Neural cell (in vitro differentiated cells): Measurements from ENCODE around the gene FSIP1. TPM values are rescaled to one million over a fixed set of nuclear protein-coding genes. Genes with fewer than 3 reads are reported as not detected.

Experiments
- H2AFZ ChIP-seq: fragments of 200-600, 300-800 bp; sonication (generic), shearing (Covaris generic); 2 replicates; pipeline ENCODE4 v1.6.0; 2014; ENCODE audit warnings: low read depth, mild to moderate bottlenecking, antibody characterized with exemption, low read length, moderate library complexity
- H3F3A ChIP-seq: fragments of 200-600 bp; shearing (Covaris generic); 2 replicates; pipeline ENCODE4 v1.6.1; 2016; ENCODE audit warnings: mild to moderate bottlenecking, moderate library complexity, mixed read lengths, antibody characterized with exemption, low read length; ENCODE audit not compliant: insufficient read depth, poor library complexity, severe bottlenecking
- H3K27ac ChIP-seq: fragments of 200-600, 300-800 bp; sonication (generic), shearing (Covaris generic); 2 replicates; pipeline ENCODE4 v1.5.1; 2014; ENCODE audit warnings: mild to moderate bottlenecking, low read length, moderate library complexity
- H3K27me3 ChIP-seq: fragments of 300-800, 200-600 bp; sonication (generic), shearing (Covaris generic); 2 replicates; pipeline ENCODE4 v1.6.0; 2014; ENCODE audit warnings: mild to moderate bottlenecking, low read depth, low read length, moderate library complexity; ENCODE audit not compliant: insufficient read depth
- H3K36me3 ChIP-seq: fragments of 300-800, 200-600 bp; sonication (generic), shearing (Covaris generic); 2 replicates; pipeline ENCODE4 v1.5.1; 2014; ENCODE audit warnings: mild to moderate bottlenecking, antibody characterized with exemption, low read length, moderate library complexity; ENCODE audit not compliant: insufficient read depth
- H3K4me2 ChIP-seq: fragments of 300-800, 200-600 bp; sonication (generic), shearing (Covaris generic); 2 replicates; pipeline ENCODE4 v1.6.0; 2014; ENCODE audit warnings: mild to moderate bottlenecking, low read length
- H3K4me3 ChIP-seq: fragments of 300-800, 200-600 bp; sonication (generic), shearing (Covaris generic); 2 replicates; pipeline ENCODE4 v1.5.1; 2014; ENCODE audit warnings: mild to moderate bottlenecking, low read length, moderate library complexity
- H3K79me2 ChIP-seq: fragments of 200-600 bp; shearing (Covaris generic); replicated peaks from 2 replicates; pipeline ENCODE4 v1.6.0; 2014; ENCODE audit warnings: mild to moderate bottlenecking, low read length, moderate library complexity; ENCODE audit not compliant: insufficient read depth
- H3K9ac ChIP-seq: fragments of 300-800, 200-600 bp; sonication (generic), shearing (Covaris generic); 2 replicates; pipeline ENCODE4 v1.6.1; 2016; ENCODE audit warnings: mild to moderate bottlenecking, low read length, mixed read lengths
- H3K9me2 ChIP-seq: fragments of 200-600 bp; shearing (Covaris generic); 2 replicates; pipeline ENCODE4 v1.6.1; 2016; ENCODE audit warnings: mild to moderate bottlenecking, low read length, mixed read lengths; ENCODE audit not compliant: insufficient read depth
- H3K9me3 ChIP-seq: fragments of 200-600, 300-800 bp; sonication (generic), shearing (Covaris generic); 2 replicates; pipeline ENCODE4 v1.6.1; 2016; ENCODE audit warnings: mild to moderate bottlenecking, mixed run types, low read length, moderate library complexity, mixed read lengths
- H4K20me1 ChIP-seq: fragments of 200-600 bp; shearing (Covaris generic); 2 replicates; pipeline ENCODE4 v1.6.1; 2016; ENCODE audit warnings: mild to moderate bottlenecking, mixed run types; ENCODE audit not compliant: insufficient read depth
- CTCF ChIP-seq: fragments of 450-650 bp; IDR thresholded peaks from 2 replicates; pipeline ENCODE4 v1.5.1; 2014; ENCODE audit warnings: antibody characterized with exemption, mild to moderate bottlenecking, moderate library complexity; ENCODE audit not compliant: poor library complexity, severe bottlenecking
- EP300 ChIP-seq: fragments of 450-650 bp; conservative IDR thresholded peaks from 2 replicates; pipeline ENCODE4 v1.6.1; 2014; ENCODE audit warnings: antibody characterized with exemption, mild to moderate bottlenecking, moderate library complexity; ENCODE audit not compliant: poor library complexity, severe bottlenecking
- EZH2 ChIP-seq: fragments of 200-600, 300-800 bp; shearing (Covaris generic), sonication (generic); IDR thresholded peaks from 2 replicates; pipeline ENCODE4 v1.6.1; 2014; ENCODE audit warnings: antibody characterized with exemption, low read length, borderline replicate concordance, mild to moderate bottlenecking; ENCODE audit not compliant: insufficient read depth, poor library complexity, severe bottlenecking
- MXI1 ChIP-seq: fragments of 450-650 bp; conservative IDR thresholded peaks from 2 replicates; pipeline ENCODE4 v1.6.1; 2014; ENCODE audit warnings: antibody characterized with exemption, mild to moderate bottlenecking; ENCODE audit not compliant: poor library complexity, severe bottlenecking
- POLR2AphosphoS5 ChIP-seq: IDR thresholded peaks from 2 replicates; pipeline ENCODE4 v1.6.1; 2012
- RAD21 ChIP-seq: fragments of 450-650 bp; conservative IDR thresholded peaks from 2 replicates; pipeline ENCODE4 v1.6.1; 2014; ENCODE audit warnings: antibody characterized with exemption, mild to moderate bottlenecking, moderate library complexity
- REST ChIP-seq: IDR thresholded peaks from 2 replicates; pipeline ENCODE4 v1.6.1; 2012; ENCODE audit warnings: borderline replicate concordance
- SMC3 ChIP-seq: fragments of 450-650 bp; conservative IDR thresholded peaks from 2 replicates; pipeline ENCODE4 v1.6.1; 2014; ENCODE audit warnings: antibody characterized with exemption, mild to moderate bottlenecking, moderate library complexity; ENCODE audit not compliant: poor library complexity
- TAF1 ChIP-seq: IDR thresholded peaks from 2 replicates; pipeline ENCODE4 v1.6.1; 2012; ENCODE audit warnings: low read depth
- polyA plus RNA-seq: library from polyadenylated mRNA; depleted of rRNA; stranded (reverse); fragments of >200 nt; gene quantifications from 2 replicates; pipeline ENCODE4 v1.2.3, GENCODE V29; 2014

Gene FSIP1
- polyA plus RNA-seq, 1 donor from 2014 or later, result 3.8 TPM

- Histone ChIP-seq H3F3A (no peaks in the 10 kb centered on the region), H4K20me1 (no peaks in the 10 kb centered on the region), H3K27me3 (no peaks in the 10 kb centered on the region), H3K36me3 (no peaks in the 10 kb centered on the region), H3K4me3 (no peak overlapping the region), H3K9ac (no peak overlapping the region), H3K9me3 (no peaks in the 10 kb centered on the region), H3K4me2 (no peak overlapping the region), H2AFZ (no peak overlapping the region), H3K27ac (no peak overlapping the region), H3K9me2 (no peaks in the 10 kb centered on the region), H3K79me2 (no peaks in the 10 kb centered on the region)
- no peak for TF ChIP-seq EZH2
- TF ChIP-seq EP300, result no peak
- no peak for TF ChIP-seq CTCF
- no peak for TF ChIP-seq TAF1
- TF ChIP-seq POLR2AphosphoS5, result no peak
These were observed 82.3 kb downstream of the FSIP1 start for GRCh38 chr15:39700375-39700700.

- Histone ChIP-seq H3K9ac (no peak overlapping the region), H4K20me1 (no peaks in the 10 kb centered on the region)
These were observed 82.9 kb downstream of the FSIP1 start for GRCh38 chr15:39699516-39700374.

More at GRCh38 chr15:39699516-39700374, 82.9 kb downstream of the FSIP1 start:
- Histone ChIP-seq H3K27ac (no peak overlapping the region), H3K4me2 (no peak overlapping the region), H3K27me3 (no peaks in the 10 kb centered on the region), H3K9me3 (no peaks in the 10 kb centered on the region), H3K9me2 (no peaks in the 10 kb centered on the region), H3K79me2 (no peaks in the 10 kb centered on the region), H3K36me3 (no peaks in the 10 kb centered on the region), H2AFZ (no peak overlapping the region), H3K4me3 (no peak overlapping the region), H3F3A (no peaks in the 10 kb centered on the region)
- no peak for TF ChIP-seq TAF1
- TF ChIP-seq RAD21, result no peak
- TF ChIP-seq EZH2, result no peak
- no peak for TF ChIP-seq CTCF
- TF ChIP-seq REST, result no peak
- TF ChIP-seq SMC3, result no peak
- no peak for TF ChIP-seq EP300
- no peak for TF ChIP-seq MXI1
- TF ChIP-seq POLR2AphosphoS5, result no peak
